ENCODE results near the gene AAMP.

DNA sequence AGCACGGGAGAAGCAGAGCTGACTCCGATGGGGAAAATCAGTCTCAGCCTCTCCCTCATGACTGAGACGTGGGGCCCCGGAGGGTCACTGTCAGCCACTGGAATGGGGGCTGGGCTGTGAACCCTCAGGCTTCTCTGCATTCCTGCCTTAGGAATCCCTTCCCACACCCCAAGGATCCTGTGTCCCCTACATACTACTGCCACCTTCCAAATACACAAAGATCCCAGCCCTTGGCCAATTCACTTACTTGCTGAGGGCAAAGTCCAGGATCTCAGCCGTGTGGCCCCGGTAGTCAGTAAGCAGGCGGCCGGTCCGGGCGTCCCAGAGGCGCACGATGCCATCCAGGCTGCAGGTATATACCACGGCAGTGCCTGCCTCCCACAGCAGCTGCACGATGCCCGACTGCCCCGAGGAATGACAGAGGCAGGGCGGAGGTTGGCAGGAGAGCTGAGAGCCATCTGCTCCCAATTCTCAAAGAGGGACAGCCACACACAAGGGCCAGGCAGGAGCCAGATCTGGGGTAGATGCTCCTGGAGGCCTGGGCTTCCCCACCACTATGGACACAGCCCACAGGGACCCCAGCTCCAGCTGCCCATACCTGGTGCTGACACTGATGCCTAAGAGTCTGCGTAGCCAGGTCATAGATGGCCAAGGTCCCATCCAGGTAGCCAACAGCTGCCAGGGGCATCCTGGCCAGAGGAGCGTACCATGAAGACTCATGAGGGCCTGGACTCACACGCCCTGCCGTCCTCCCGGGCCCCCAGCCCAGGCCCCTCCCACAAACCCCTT is 5.0 kb downstream of the AAMP start:
- peak in 1 of 2 donors; percentile 28 for TF ChIP-seq POLR2A (IDR thresholded peaks at IDR 0.05)
- TF ChIP-seq, protein P1, sequence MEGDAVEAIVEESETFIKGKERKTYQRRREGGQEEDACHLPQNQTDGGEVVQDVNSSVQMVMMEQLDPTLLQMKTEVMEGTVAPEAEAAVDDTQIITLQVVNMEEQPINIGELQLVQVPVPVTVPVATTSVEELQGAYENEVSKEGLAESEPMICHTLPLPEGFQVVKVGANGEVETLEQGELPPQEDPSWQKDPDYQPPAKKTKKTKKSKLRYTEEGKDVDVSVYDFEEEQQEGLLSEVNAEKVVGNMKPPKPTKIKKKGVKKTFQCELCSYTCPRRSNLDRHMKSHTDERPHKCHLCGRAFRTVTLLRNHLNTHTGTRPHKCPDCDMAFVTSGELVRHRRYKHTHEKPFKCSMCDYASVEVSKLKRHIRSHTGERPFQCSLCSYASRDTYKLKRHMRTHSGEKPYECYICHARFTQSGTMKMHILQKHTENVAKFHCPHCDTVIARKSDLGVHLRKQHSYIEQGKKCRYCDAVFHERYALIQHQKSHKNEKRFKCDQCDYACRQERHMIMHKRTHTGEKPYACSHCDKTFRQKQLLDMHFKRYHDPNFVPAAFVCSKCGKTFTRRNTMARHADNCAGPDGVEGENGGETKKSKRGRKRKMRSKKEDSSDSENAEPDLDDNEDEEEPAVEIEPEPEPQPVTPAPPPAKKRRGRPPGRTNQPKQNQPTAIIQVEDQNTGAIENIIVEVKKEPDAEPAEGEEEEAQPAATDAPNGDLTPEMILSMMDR (IDR thresholded peaks at IDR 0.05) = no peak

Data from Peyer's patch (tissue), 4 donors.